Islet precursor cell (in vitro differentiated cells): ENCODE data around the gene KCNJ12.

Experiments used
- DNase-seq: peaks from one replicate; pipeline ENCODE4 v3.0.0-alpha.2; 2018

The KCNJ12 gene

DNA sequence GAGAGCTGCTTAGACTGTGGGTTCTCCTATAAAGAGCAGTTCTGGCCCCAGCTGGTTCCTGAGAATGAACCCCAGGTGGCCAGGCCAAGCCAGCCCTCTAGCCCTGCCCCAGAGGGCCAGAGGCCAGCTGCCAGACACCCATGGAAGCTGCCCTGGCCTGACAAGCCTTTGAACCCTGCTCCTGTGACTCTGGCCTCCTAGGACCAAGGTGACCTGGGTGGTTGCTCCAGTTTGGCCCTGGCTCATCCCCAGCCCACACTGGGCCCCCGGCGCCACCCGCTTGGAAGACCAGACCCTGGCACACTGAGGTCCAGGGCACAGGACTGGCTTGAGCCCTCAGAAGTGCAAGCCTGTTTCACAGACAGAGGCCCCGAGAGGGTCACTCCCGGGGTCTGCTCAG is 6.8 kb upstream of the KCNJ12 start:
- DNase-seq = no peak

DNA sequence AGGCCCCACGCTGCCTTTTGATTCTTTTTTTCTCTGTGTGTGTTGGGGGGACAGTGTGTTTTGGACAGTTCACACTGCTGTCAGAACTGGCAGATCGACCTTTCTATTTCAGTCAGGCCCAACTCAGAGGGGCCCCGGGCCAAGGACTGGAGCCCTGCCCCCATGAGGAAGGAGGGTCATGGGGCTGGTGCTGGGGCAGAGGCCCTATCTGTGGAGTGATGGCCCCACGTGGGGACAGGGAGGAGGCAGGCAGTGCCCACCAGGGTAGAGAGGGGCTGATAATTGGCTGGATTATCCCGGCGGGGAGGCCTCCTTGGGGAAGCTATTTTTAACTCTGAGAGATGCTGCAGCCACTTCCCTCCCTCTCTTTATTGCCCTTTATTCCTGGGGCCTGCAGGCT is 5.7 kb upstream of the KCNJ12 start:
- DNase-seq = no peak

- DNase-seq = no peak
Measured at GRCh38 chr17:21371511-21372081, 4.6 kb upstream of the KCNJ12 start.

DNA sequence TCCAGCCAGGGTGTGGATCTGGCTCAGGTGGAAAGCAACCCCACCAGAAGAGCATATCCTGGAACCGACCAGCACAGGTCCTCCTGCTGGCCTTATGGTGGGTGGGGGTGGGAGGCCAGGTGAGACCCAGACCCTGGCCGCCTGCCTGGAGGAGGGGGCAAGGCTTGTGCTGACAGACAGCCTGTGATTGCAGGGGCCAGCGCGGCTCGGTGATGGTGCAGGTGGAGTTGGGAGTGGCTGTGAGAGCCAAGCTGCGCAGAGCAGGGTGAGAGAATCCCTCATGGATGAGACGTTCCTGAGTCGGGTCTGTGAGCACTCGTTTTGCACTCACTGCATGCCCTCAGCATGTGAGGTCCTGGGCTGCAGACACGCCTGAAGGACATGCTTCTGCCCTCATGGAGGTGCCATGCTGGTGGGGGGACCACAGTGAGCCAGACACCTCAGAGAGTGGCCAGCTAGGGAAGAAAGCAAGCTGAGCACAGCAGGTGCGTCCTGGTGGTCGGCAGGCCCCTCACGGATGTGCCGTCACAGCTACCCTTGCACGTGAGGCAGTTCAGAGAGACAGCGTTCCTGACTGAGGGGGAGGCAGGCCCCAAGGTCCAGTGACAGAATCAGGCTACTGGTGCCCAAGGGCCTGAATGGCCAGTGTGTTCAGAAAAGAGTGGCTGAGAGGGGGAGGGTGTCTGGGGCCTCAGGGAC is 3.8 kb upstream of the KCNJ12 start:
- no peak for DNase-seq

DNA sequence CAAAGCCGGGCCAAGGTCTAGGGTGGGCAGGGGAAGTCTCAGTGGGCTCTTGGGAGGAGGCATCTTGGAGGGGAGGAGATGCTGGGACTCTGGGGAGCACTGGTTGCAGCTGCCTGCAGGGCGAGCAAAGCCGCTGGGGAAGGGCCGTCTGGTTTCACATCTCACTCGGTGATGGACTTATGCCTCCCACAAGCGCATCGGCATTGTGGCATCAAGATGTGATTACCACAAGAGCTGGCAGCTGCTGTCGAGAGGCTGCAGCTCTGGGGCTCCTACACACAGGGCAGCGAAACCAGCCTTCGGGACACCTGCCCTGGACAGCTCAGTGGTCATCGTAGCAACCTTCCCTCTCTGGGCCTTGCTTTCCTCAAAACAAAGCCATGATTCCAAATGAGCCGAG is 3.1 kb upstream of the KCNJ12 start:
- no peak for DNase-seq

DNA sequence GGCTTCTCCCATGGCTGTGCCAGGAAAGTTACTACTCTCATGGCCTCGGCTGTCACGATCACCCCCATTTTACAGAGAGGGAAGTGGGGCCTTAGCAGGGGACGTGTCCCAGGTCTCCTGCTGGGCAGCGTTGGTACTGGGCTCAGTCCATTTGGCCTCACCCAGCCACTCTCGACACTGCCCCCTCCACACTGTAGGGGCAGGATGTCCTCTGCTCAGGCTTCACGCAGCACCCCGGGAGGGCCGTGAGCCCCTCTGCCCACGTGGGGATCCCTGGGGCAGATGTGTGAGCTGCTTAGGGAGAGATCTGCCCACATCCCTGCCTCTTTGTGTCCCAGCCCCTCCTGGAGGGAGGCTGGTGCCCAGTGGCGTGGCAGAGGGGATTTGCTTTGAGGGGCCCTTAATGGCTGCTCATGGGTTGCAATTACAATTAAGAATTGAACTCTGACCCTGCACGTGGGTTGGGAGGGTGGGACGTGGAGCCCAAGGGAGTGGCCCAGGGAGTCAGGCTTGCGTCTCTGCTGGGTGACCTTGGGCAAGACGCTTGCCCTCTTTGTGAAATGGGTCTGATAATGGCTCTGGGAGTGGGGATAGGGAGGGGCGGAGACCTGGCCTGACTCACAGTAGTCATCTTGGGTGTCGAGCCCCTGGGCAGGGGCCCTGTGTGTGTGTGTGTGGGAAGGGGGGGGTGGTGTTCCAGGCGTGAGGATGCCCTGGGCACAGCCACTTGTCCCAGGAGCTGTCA is 2.3 kb upstream of the KCNJ12 start:
- no peak for DNase-seq

- DNase-seq = no peak
Measured at GRCh38 chr17:21374441-21375161, 1.6 kb upstream of the KCNJ12 start.

DNA sequence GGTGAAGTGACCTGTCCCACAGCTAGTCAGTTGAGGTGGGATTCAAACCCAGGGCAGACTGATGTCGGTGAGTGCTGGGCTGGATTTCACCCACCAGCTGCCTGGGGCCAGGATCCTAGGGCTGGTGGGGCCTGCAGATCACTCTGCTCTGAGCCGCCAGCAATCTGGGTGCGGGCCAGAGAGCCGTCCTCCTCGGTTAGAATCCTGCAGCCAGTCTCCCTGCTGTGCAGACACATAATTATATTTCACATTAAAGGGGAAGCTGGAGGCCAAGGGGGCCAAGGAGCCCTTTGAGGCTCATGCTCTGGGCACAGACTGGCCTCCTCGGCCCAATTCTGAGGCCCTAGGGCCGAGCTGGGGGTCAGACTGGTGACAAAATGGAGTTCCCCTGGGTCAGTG is 996 bp upstream of the KCNJ12 start:
- DNase-seq = no peak

DNA sequence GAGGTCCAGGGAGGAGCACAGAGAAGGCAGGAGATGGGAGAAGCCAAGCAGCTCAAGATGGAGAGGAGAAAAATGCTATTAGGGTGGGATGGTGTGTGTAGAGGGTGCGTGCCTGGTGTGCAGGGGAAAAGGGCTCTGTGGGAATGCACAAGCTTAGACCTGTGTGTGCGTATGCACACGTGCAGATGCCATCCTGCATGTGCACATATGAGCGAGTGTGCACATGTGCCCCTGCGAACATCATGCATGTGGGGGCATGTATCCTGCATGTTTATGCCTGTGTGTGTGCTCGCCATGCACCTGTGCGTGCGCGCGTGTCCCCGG is 438 bp upstream of the KCNJ12 start:
- no peak for DNase-seq

GRCh38 chr17:21376759-21377690 is 868 bp downstream of the KCNJ12 start:
- DNase-seq = no peak

DNA sequence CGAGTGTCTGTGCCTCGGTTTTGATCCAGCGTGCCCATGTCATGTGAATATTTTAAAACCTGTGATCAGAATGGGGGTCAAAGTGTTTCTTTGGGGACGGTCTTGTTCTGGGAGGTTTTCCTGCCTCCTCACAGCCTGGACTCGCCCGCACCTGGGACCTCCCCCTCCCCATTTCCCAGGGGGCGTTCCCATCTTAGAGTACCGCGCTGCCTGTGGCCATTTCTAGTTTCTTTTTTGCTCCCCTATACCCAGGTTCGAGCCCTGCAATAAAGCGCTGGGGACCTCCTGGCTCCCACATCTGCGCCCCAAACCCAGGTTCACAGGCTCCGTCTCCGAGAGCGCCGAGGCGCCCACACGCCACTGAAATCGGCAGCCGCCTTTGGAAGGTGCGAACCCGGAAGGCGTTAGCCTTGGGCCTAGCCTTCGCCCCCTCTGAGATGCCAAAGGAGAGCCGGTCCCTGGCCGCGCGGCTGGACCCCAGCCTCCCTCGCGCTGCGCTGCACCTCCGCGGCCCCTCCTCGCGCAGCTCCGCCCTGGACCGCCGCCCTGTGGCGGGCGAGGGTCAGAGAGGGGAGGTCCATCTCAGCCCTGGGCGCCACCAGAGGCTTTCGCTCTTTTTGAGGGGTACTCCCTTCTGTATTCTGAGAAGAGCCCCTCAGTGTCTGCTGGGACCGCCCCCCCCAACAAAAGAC is 1.7 kb downstream of the KCNJ12 start:
- DNase-seq = no peak

DNA sequence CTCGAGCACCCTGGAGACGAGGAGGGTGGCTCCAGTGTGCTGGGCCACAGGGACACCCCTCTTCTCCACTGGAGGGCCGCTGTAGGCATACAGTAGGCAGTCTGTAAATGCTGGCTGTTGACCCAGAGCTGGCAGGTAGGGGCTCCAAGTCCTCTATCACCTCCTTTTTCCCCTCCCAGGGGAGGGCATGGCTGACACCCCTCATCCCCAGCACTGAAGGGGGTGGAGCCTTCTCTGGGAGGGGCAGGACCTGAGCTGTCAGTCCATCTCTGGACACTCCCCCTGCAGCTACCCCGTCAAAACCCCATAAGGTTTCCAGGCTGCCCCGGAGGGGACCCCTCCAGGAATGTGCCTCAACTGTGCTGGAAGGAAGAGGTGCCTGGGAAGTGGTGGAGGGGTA is 2.4 kb downstream of the KCNJ12 start:
- no peak for DNase-seq

GRCh38 chr17:21379080-21379711 is 3.0 kb downstream of the KCNJ12 start:
- no peak for DNase-seq

DNA sequence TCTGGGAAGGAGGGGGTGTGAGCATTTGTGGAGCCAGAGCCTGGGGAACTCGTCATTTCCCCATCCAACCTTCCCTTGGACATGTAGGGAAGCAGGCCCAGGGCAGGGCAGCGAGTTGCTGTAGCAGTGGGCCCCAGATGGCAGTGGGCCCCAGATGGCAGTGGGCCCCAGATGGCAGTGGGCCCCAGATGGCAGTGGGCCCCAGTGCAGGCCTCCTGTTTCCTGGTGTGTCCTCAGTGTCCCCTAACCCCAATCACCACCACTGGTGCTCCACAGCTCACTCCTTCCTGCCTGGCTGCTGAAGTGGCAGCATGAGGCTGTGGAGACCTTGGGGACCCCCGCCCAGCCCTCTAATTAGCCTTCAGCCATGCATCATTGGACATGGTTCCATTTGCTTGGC is 4.5 kb downstream of the KCNJ12 start:
- DNase-seq = no peak

GRCh38 chr17:21381076-21381706 is 5.0 kb downstream of the KCNJ12 start:
- no peak for DNase-seq

- DNase-seq = no peak
Measured at GRCh38 chr17:21382560-21383495, 6.7 kb downstream of the KCNJ12 start.

DNA sequence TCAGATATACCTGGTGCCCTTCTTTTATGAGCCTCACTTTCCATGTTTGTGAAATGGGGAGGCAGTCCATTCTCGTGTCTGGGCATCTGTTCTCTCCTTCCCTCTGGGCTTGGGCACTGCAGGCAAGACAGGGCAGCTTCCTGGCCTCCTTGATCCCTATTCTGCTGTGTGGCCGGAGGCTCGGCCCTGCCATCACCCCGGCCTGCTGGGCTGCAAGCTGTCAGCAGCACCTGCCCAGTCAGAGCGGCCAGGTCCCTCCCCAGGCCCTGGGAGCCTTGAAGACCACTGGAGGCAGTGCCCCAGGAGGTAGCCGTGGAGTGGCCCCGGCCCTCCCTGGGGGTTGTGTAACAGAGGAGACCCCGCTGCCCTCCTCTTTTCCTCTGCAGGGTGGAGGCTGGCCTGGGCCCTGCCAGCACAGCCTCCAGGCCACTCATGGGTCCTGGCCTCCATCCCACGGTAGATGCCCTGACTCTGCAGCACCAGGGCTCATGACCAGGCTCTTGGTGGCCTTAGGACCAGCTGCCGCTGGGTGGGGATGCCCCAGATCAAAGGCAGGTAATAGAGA is 9.2 kb downstream of the KCNJ12 start:
- no peak for DNase-seq

GRCh38 chr17:21387616-21388015 is 11.5 kb downstream of the KCNJ12 start:
- DNase-seq = no peak

GRCh38 chr17:21388066-21388465 is 11.9 kb downstream of the KCNJ12 start:
- DNase-seq = no peak

DNA sequence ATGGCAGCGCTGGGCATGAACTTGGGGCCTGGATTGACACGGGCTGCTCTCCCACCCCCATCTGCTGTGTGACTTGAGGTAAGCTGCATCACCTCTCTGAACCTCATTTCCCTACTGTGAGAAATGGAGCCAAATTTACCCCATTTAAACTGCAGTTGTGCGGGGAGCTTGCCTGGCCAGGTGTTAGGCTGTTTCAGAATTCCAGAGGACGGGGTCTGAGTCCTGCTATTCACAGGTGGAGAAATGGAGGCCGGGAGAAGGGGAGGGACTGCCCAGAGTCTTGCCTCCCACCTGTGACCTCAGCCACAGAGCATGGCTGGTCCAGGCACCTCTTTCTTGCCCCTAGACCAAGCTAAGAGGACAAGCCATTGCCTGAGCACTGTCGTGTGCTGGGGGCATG is 12.8 kb downstream of the KCNJ12 start:
- DNase-seq = no peak
